Measurements from ENCODE around the gene C1QBP.

The C1QBP gene

GRCh38 chr17:5468075-5468473, 29.1 kb upstream of the C1QBP start:
- Histone ChIP-seq H3K27ac (ENCODE audit: low read length) (peak overlapping the region; percentile 43; the same call in 1 of the 2 replicates), H3K27me3 (replicated peaks; ENCODE audit: insufficient read depth, low read length) (no peaks in the 10 kb centered on the region), H3K4me3 (ENCODE audit: low read length) (peak overlapping the region; percentile 91), H3K9me3 (replicated peaks; ENCODE audit: insufficient read depth, low read length) (no peaks in the 10 kb centered on the region), H2AFZ (ENCODE audit: low read length) (peak overlapping the region; percentile 79), H3K9me2 (replicated peaks; ENCODE audit: insufficient read depth, low read length) (no peaks in the 10 kb centered on the region), H3K9ac (ENCODE audit: low read length) (peak overlapping the region; percentile 84), H3K4me1 (ENCODE audit: low read length) (peaks cover 8% of the 10 kb centered on the region; the same call in 1 of the 2 replicates), H3F3A (ENCODE audit: insufficient read depth, low read length) (peaks cover 7% of the 10 kb centered on the region; the same call in 1 of the 2 replicates), H4K20me1 (ENCODE audit: insufficient read depth, low read length) (no peaks in the 10 kb centered on the region; the same call in 1 of the 2 replicates), H3K79me2 (ENCODE audit: low read length) (peaks cover 57% of the 10 kb centered on the region), H3K4me2 (ENCODE audit: low read depth, low read length) (peak overlapping the region; percentile 82), H3K36me3 (replicated peaks; ENCODE audit: insufficient read depth, low read length) (no peaks in the 10 kb centered on the region)
- TF ChIP-seq EZH2 (optimal IDR thresholded peaks at IDR 0.05; ENCODE audit: low read depth, low read length) = no peak
- TF ChIP-seq CTCF (IDR thresholded peaks at IDR 0.05; ENCODE audit: low read length) = no peak
- no peak for TF ChIP-seq EZH2phosphoT487 (IDR thresholded peaks at IDR 0.05; ENCODE audit: low read length)
- peak; percentile 10 for DNase-seq

- no peak overlapping the region for H3K27ac ChIP-seq (ENCODE audit: low read length)
- no peaks in the 10 kb centered on the region; the same call in 1 of the 2 replicates for H4K20me1 ChIP-seq (ENCODE audit: insufficient read depth, low read length)
- H3K9me3 ChIP-seq (replicated peaks; ENCODE audit: insufficient read depth, low read length) = no peaks in the 10 kb centered on the region
- peaks cover 64% of the 10 kb centered on the region for H3K79me2 ChIP-seq (ENCODE audit: low read length)
- no peaks in the 10 kb centered on the region for H3K36me3 ChIP-seq (replicated peaks; ENCODE audit: insufficient read depth, low read length)
- H3F3A ChIP-seq (ENCODE audit: insufficient read depth, low read length) = peaks cover 7% of the 10 kb centered on the region; the same call in 1 of the 2 replicates
- peak overlapping the region; percentile 79 for H2AFZ ChIP-seq (ENCODE audit: low read length)
- DNase-seq = no peak
- H3K4me3 ChIP-seq (ENCODE audit: low read length) = peak overlapping the region; percentile 91
- H3K4me2 ChIP-seq (ENCODE audit: low read depth, low read length) = peak overlapping the region; percentile 82
- peak overlapping the region; percentile 84; the same call in 1 of the 2 replicates for H3K9ac ChIP-seq (ENCODE audit: low read length)
- H3K4me1 ChIP-seq (ENCODE audit: low read length) = peaks cover 8% of the 10 kb centered on the region; the same call in 1 of the 2 replicates
- TF ChIP-seq EZH2 (optimal IDR thresholded peaks at IDR 0.05; ENCODE audit: low read depth, low read length) = no peak
- TF ChIP-seq EZH2phosphoT487 (IDR thresholded peaks at IDR 0.05; ENCODE audit: low read length) = no peak
- no peak for TF ChIP-seq CTCF (IDR thresholded peaks at IDR 0.05; ENCODE audit: low read length)
- no peaks in the 10 kb centered on the region for H3K9me2 ChIP-seq (replicated peaks; ENCODE audit: insufficient read depth, low read length)
- H3K27me3 ChIP-seq (replicated peaks; ENCODE audit: insufficient read depth, low read length) = no peaks in the 10 kb centered on the region
Observed at GRCh38 chr17:5467416-5467815, 28.5 kb upstream of the C1QBP start.

GRCh38 chr17:5466295-5466694, 27.3 kb upstream of the C1QBP start:
- Histone ChIP-seq H3K4me2 (ENCODE audit: low read depth, low read length) (peak overlapping the region; percentile 82; the same call in 1 of the 2 replicates), H3K4me1 (ENCODE audit: low read length) (peaks cover 8% of the 10 kb centered on the region; the same call in 1 of the 2 replicates), H3K27ac (ENCODE audit: low read length) (no peak overlapping the region), H3K9me3 (replicated peaks; ENCODE audit: insufficient read depth, low read length) (no peaks in the 10 kb centered on the region), H3K36me3 (replicated peaks; ENCODE audit: insufficient read depth, low read length) (no peaks in the 10 kb centered on the region), H3K9me2 (replicated peaks; ENCODE audit: insufficient read depth, low read length) (no peaks in the 10 kb centered on the region), H3K4me3 (ENCODE audit: low read length) (no peak overlapping the region), H3K9ac (ENCODE audit: low read length) (no peak overlapping the region), H3K79me2 (ENCODE audit: low read length) (peaks cover 67% of the 10 kb centered on the region), H3K27me3 (replicated peaks; ENCODE audit: insufficient read depth, low read length) (no peaks in the 10 kb centered on the region), H2AFZ (ENCODE audit: low read length) (no peak overlapping the region), H4K20me1 (ENCODE audit: insufficient read depth, low read length) (no peaks in the 10 kb centered on the region; the same call in 1 of the 2 replicates), H3F3A (ENCODE audit: insufficient read depth, low read length) (peaks cover 7% of the 10 kb centered on the region; the same call in 1 of the 2 replicates)
- TF ChIP-seq EZH2phosphoT487 (IDR thresholded peaks at IDR 0.05; ENCODE audit: low read length) = no peak
- TF ChIP-seq CTCF (IDR thresholded peaks at IDR 0.05; ENCODE audit: low read length) = no peak
- TF ChIP-seq EZH2 (optimal IDR thresholded peaks at IDR 0.05; ENCODE audit: low read depth, low read length) = no peak
- DNase-seq = no peak

Measured in MM.1S (cell line).